ENCODE measurements around the gene RHO. TPM values are rescaled to one million over a fixed set of nuclear protein-coding genes. Genes with fewer than 3 reads are reported as not detected.

Gene RHO
- total RNA-seq, 1 donor from 2014 or later = not detected

DNA sequence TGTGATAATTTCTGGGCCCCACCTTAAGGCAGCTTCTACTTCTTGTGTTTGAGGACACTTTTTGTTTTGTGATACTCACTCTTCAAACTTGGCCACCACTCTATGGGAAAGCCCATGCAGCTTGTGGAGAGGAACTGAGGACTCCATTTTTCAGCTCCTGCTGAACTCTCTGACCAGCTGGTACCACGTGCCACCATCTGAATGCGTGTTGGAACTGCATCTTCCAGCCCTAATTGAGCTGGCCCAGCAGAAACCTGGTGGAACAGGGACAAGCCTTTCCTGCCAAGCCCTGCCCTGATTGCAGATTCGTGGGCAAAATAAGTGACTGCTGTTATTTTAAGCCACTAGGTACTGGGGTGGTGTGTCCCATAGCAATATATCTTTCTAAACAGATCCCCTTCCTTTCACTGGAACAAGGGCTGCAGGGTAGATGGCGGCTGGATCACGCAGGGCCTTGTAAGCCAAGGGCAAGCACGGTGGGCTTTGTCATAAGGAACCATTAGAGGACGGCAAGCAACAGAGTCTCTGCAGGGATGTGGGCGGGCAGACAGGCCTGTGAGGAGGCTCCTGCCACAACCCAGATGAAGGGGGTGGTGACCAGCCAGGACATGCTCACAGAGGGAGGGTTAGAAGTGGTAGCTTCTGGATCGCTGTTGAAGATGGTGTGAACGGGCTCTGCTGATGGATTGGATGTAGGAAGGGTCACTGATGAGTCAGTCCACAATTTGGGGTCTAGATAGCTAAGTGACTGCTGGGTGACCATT lies 24.0 kb downstream of the RHO start:
- no peaks in the 10 kb centered on the region for H3K27me3 ChIP-seq (ENCODE audit: control insufficient read depth, insufficient read depth, low read length)

DNA sequence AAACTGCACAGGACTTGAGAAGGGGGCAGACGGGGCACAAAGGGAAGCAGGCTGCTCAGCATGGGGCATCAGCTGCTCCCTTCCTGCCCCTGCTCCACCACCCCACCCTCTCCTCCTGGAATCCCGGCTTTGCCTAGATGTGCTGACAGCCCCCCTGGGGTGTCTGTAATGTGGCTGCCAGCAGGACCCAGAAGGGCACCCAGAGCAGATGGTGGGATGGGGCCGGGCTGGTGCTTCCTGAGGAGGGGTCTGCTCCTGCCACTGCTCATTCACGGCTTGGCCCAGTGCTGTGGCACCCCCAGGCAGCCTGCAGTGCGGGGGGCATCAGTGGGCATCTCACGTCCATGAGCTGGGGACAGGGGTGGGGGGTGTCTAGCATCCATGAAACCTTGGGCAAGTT lies 24.7 kb downstream of the RHO start:
- H3K4me3 ChIP-seq (ENCODE audit: low read depth, low read length) = no peak overlapping the region
- TF ChIP-seq, protein P1, sequence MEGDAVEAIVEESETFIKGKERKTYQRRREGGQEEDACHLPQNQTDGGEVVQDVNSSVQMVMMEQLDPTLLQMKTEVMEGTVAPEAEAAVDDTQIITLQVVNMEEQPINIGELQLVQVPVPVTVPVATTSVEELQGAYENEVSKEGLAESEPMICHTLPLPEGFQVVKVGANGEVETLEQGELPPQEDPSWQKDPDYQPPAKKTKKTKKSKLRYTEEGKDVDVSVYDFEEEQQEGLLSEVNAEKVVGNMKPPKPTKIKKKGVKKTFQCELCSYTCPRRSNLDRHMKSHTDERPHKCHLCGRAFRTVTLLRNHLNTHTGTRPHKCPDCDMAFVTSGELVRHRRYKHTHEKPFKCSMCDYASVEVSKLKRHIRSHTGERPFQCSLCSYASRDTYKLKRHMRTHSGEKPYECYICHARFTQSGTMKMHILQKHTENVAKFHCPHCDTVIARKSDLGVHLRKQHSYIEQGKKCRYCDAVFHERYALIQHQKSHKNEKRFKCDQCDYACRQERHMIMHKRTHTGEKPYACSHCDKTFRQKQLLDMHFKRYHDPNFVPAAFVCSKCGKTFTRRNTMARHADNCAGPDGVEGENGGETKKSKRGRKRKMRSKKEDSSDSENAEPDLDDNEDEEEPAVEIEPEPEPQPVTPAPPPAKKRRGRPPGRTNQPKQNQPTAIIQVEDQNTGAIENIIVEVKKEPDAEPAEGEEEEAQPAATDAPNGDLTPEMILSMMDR (IDR thresholded peaks at IDR 0.05; ENCODE audit: insufficient read depth, low read length, poor library complexity, severe bottlenecking) = no peak
- no peak for DNase-seq (ENCODE audit: low read depth)
- no peaks in the 10 kb centered on the region for H3K36me3 ChIP-seq (ENCODE audit: control insufficient read depth, insufficient read depth, low read length)
- H3K27me3 ChIP-seq (ENCODE audit: control insufficient read depth, insufficient read depth, low read length) = no peaks in the 10 kb centered on the region

More for the DNA sequence above, 24.0 kb downstream of the RHO start:
- no peak for DNase-seq (ENCODE audit: low read depth)
- Histone ChIP-seq H3K36me3 (ENCODE audit: control insufficient read depth, insufficient read depth, low read length) (no peaks in the 10 kb centered on the region), H3K4me3 (ENCODE audit: low read depth, low read length) (no peak overlapping the region)
- TF ChIP-seq, protein P1 (IDR thresholded peaks at IDR 0.05; ENCODE audit: insufficient read depth, low read length, poor library complexity, severe bottlenecking) = no peak

DNA sequence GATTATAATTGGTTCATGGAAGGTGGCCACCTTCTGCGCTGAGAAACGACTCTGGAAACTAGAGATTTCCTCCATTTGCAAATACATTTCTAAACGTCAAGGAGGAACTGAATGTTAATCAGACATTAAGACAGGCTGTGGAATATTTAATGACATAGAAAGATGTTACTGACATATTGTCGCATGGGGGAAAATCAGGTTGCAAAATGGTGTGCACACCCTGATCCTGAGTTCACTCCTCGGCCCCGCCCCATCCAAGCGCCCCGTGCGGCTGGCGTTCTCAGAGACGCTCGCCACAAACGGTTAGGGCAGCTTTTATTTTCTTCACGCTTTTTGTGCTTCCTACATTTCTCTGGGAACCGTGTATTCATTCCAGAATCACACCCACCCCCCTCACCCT lies 25.3 kb downstream of the RHO start:
- no peak for DNase-seq (ENCODE audit: low read depth)
- H3K4me3 ChIP-seq (ENCODE audit: low read depth, low read length) = no peak overlapping the region
- H3K36me3 ChIP-seq (ENCODE audit: control insufficient read depth, insufficient read depth, low read length) = no peaks in the 10 kb centered on the region
- TF ChIP-seq, protein P1 (IDR thresholded peaks at IDR 0.05; ENCODE audit: insufficient read depth, low read length, poor library complexity, severe bottlenecking) = no peak
- H3K27me3 ChIP-seq (ENCODE audit: control insufficient read depth, insufficient read depth, low read length) = no peaks in the 10 kb centered on the region

DNA sequence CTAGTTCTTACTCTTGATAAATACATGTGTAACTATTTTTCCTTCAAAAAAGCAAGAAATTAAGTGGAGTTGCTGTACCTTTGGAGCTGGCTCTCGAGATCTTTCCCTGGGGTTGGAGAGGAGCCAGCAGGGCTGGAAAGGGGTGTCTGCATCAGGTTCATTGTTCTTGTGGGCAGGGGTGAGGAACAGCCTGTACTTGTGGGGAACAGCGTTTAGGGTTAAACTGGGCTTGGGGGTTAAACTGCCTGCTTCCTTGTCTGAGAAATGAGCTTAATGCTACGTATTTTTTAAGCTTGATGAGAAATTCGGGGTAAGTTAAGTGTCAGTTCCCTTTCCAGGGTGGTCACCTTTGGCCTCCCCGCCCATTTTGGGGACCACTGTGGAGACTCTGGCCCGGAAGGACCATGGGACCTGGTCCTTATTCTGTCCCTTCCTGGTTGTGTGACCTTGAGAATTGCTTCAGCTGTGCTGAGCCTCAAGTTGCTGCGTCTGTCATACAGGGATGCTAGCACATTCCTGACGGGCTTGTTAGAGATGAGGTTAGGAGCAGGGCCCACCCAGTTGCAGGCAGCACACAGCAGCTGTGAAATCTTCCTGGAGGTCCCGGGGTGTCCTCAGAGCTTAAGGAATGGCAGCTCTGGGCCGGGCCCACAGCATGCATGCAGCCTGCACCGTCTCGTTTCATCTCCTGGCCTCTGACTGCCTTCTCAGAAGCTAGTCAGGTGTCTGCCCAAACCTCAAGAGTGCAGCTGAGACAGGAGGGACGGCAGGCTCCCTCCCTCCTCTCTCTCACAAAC lies 26.1 kb downstream of the RHO start:
- Histone ChIP-seq H3K36me3 (ENCODE audit: control insufficient read depth, insufficient read depth, low read length) (no peaks in the 10 kb centered on the region), H3K4me3 (ENCODE audit: low read depth, low read length) (no peak overlapping the region), H3K27me3 (ENCODE audit: control insufficient read depth, insufficient read depth, low read length) (no peaks in the 10 kb centered on the region)
- DNase-seq (ENCODE audit: low read depth) = no peak
- TF ChIP-seq, protein P1 (IDR thresholded peaks at IDR 0.05; ENCODE audit: insufficient read depth, low read length, poor library complexity, severe bottlenecking) = no peak

DNA sequence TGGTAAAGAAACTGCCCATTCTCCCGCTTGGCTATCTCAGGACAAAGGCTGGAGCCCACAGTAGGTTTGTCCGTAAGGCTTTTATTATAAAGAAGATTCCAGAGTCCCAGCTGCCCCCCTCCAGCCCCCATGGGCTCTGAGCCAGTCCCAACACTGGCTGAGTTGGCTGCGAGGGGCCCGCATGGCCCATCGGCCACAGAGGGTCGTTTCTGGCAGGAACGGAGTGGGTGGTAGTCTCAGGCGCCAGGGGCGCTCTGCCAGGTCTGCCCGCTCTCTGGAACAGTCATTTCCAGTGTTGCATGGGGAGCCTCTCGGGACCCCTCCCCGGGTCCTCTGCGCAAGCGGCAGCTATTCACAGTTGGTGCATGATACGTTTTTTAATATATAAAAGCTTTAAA lies 26.7 kb downstream of the RHO start:
- no peak for DNase-seq (ENCODE audit: low read depth)
- TF ChIP-seq, protein P1 (IDR thresholded peaks at IDR 0.05; ENCODE audit: insufficient read depth, low read length, poor library complexity, severe bottlenecking) = no peak
- Histone ChIP-seq H3K27me3 (ENCODE audit: control insufficient read depth, insufficient read depth, low read length) (no peaks in the 10 kb centered on the region), H3K36me3 (ENCODE audit: control insufficient read depth, insufficient read depth, low read length) (no peaks in the 10 kb centered on the region), H3K4me3 (ENCODE audit: low read depth, low read length) (no peak overlapping the region)

Measured in kidney epithelial cell (primary cell).